DMS 273 treated with DMSO at 0.1 percent for 48 hours (cell line): Measurements from ENCODE around the gene OR2L13.
"Not testable (repeated sequence)": the region's sequence is repeated elsewhere in the genome, so short reads cannot be mapped to it uniquely, and the experiment has no call there.

Experiments used
- DNase-seq: peaks from one replicate; lab custom pipeline; 2025; lab: John Stamatoyannopoulos, UW

The OR2L13 gene, protein sequence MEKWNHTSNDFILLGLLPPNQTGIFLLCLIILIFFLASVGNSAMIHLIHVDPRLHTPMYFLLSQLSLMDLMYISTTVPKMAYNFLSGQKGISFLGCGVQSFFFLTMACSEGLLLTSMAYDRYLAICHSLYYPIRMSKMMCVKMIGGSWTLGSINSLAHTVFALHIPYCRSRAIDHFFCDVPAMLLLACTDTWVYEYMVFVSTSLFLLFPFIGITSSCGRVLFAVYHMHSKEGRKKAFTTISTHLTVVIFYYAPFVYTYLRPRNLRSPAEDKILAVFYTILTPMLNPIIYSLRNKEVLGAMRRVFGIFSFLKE

DNA sequence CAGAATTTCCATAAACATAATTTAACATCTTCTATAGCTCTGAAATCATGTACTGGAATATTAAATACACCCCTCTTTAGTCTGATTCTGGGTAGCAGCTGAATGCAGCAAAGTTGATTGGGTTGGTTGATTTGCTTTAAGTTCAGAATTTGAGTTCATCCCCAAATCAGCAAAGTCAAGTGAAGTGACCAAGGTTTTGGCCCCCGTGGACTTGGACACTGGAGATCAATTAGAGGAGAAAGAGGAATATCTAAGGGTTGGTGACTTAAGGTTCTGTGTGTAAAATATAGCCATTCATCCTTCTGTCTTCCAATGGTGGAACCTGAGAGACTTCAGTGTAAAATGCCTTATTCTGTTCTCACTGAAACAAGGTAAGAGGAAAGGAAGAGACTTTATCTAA, at the start of gene OR2L13:
TSS of gene OR2L13 (plus strand) at position 301 of the 400 bp plus-strand sequence. CDS start 4,192 bp downstream, outside the sequence.
- DNase-seq, result no peak

DNA sequence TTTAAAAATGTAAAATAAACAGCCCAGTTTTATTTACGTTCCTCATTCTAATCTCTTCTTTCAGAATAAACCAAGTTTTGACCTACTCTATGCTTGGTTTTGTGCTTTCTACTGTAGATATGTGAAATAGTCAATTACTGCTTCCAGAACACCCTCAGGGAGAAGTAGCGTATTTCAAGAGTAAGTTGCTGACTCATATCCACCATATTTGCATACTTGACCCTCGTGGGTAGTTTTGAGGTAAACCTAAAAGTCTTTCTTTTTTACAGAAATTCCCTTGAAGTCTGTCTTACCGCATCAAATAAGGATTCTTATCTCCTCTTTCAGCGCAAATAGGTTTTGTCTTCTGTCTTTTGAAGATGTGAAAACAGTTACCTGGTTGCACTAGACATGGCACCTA, 49.8 kb upstream of the OR2L13 start:
- no peak for DNase-seq

DNA sequence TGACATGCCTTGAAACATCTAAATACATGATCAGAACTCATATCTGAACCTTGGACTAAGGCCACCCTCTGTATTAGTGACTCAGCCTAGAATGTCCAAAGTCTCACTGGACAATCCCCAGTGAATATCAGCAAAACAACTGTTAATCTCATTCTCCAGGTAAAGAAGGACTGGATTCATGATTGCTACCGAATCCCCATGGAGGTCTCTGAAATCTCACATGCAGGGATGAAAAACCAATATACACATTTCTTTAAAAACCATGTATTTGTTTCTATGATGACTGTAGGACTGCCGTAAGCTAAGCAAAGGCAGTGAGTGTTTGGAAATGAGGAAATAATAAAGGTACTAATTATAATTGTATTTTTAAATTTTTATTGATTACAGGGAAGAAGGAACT, 48.4 kb upstream of the OR2L13 start, which contains the start of gene OR2L3:
TSS of gene OR2L3 (plus strand) at position 301 of the 400 bp plus-strand sequence. CDS start 13,846 bp downstream, outside the sequence.
- DNase-seq, result no peak

DNA sequence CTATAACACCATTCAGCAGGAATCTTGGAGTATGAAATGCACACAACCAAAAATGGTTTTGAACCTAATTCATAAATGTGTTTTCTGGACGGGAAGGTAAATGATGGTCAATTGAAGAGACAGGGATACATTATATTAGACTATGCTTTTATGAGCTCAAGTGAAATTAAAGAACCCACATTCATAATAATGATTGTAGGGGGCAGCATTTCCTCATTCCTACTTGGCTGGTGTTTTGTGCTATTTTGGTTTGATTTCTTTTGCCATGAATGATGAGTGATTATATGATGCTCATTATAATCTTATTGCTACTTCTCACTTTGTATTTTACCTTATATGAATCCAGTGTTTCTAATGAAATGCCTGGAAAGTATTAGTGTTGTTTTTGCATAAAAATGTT, 48.0 kb upstream of the OR2L13 start:
- no peak for DNase-seq

DNA sequence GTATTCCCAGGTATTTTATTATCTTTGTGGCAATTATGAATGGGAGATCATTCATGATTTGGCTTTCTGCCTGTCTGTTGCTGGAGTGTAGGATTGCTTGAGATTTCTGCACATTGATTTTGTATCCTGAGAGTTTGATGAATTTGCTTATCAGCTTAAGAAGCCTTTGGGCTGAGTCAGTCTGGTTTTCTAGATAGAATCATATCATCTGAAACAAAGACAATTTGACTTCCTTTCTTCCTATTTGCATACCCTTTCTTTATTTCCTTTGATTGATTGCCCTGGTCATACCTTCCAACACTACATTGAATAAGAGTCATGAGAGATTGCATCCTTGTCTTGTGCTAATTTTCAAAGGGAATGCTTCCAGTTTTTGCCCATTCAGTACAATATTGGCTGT, 40.3 kb upstream of the OR2L13 start:
- DNase-seq, result no peak

DNA sequence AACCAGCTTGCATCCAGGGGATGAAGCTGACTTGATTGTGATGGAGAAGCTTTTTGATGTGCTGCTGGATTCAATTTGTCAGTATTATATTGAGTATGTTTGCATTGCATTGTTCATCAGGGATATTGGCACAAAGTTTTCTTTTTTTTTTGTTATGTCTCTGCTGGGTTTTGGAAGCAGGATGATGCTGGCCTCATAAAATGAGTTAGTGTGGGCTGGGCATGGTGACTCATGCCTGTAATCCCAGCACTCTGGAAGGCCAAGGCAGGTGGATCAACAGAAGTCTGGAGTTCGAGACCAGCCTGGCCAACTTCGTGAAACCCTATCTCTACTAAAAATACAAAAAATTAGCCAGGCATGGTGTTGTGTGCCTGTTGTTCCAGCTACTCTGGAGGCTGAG, 39.7 kb upstream of the OR2L13 start:
- no peak for DNase-seq

DNA sequence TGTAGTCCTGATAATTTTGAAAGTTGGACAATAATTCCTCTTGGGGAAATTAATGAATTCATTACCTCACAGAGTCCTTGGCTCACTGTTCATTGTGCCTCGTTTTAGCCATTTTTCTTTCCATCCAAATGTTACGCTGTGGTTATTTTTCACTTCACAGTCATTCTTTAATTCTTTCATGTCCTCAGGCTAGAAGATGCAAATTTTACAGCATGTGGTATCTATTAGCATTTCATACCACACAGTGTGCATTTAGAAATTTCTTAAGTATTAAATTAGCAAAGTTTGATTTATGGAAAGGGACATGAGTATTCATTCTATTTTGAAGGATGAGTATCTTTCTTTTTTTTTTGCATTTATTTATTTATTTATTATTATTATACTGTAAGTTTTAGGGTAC, 29.9 kb upstream of the OR2L13 start:
- DNase-seq, result no peak

DNA sequence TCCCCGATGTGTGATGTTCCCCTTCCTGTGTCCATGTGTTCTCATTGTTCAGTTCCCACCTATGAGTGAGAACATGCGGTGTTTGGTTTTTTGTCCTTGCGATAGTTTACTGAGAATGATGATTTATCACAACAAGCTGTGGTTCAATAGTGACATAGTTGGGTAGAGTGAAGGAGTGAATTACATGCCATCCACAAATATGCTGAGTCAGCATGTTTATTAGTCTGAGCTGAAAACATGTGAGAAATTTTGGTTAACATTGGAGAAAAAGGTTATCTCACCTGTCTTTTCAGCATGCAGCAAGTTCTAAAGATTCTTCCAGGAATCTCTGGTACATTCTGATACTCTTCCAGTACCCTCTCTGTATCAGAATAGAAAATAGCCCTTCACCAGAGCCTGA, 29.4 kb upstream of the OR2L13 start:
- DNase-seq, result no peak

DNA sequence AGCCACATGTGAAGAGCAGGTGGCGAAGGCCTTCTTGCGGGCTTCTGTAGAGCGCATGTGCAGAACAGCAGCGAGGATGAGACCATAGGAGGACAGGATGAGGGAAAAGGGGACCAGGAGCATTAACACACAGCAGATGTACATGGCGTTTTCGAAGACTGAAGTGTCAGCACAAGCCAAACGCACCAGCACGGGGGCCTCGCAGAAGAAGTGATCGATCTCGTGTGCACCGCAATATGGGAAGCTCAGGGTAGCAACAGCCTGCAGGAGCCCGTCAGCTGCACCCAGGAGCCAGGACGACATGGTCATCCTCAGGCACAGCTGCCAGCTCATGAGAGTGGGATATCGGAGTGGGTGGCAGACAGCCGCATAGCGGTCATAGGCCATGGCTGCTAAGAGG, 11.1 kb upstream of the OR2L13 start:
- not testable (repeated sequence) for DNase-seq

DNA sequence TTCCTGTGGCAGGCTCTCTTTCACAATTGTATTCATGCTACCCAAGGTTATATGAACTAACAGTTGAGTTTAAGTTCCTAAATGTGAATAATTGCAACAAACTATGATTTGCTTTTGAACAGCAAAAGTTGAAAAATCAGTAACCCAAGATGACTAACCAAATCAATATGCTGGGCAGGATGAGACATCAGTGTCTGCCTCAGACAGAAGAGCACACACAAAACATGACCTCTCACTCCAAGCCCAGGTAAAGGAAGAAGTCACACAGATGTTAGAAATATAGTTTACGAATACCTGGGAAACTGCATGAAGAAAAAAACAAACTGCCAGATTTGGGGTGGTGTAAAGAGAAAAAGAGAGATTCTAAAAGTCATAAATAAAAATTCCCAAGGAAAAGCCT, 3.5 kb downstream of the OR2L13 start:
- no peak for DNase-seq

DNA sequence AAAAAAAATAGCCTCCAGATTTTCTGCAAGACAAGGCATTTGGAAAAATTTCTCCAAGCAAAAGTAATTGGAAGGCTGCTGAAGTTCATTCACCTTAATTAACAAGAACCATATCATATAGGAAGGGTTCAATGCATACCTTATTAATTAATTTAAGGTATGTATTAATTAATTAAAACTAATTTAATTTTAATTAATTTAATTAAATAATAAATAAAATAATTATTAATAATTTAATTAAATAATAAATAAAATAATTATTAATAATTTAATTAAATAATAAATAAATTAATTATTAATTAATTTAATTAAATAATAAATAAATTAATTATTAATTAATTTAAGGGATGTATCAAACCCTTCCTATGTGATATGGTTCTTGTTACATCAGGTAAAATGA, 7.9 kb downstream of the OR2L13 start:
- no peak for DNase-seq

DNA sequence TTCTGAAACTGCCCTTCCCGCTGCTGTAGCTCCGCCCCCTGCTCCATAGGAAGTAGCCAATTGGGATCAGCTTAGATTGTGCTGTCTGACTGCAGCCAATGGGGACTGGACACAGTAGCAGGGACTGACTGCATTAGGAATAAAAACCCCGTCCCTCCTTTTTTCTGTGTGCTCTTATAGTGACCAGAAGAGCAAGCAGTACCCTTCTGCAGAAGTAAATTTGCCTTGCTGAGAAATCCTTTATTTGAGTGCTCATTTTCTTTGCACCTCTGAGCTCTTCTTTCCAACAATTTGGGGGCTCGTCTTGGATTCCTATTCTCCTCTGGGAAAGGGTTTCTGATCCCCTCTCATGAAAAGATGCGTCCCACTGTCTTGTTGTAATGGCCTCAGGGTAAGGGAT, 16.2 kb downstream of the OR2L13 start:
- no peak for DNase-seq

DNA sequence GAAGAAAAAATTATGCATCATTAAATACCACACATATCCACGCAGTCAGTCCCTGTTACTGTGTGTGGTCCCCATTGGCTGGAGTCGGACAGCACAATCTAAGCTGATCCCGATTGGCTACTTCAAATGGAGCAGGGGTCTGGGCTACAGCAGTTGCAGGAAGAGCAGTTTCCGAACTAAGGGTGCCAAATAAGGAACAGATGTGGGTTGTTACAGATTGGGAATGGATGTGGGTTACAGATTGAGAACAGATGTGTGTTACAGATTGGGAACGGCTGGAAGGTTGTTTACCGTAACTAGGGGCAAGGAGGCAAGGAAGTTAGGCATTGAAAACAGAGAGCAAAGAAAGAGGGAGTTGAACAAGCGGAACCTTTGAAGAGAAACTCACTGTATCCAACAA, 19.9 kb downstream of the OR2L13 start:
- no peak for DNase-seq

DNA sequence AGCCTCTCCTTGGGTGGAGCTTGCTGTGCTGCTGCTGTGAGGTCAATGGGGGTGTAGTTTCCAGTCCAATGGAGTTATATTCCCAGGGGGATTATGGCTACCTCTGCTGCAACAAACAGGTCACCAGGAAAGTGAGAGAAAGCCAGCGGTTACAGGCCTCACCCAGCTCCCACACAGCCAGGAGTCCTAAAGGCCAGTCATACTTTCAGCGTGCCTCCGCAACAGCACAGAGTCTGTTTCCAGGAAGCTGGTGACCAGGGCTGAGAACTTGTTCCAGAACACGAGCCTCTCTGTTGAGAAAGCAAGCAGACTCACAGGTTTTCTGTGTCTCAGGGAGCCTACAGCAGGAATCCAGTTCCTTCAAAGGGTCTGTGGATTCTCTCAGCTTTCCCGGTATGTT, 32.7 kb downstream of the OR2L13 start:
- no peak for DNase-seq

DNA sequence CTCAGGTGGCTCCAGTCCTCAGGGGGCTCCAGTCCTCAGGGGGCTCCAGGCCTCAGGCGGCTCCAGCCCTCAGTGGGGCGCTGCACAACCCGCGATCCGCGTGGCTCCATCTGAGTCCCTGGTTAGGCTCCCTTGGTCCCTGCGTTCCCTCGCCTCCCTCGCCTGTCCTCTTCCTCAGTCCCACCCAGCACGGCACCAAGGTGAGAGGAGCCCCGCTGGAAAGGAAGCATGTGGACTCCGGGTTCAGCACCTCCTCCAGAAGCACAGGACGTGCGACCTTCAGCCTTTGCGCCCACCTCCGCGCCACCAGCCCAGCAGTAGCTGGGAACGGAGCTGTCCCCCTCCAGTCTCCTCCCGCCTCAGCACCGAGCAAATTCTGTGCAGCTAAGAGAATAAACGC, 41.8 kb downstream of the OR2L13 start:
- DNase-seq, result no peak

DNA sequence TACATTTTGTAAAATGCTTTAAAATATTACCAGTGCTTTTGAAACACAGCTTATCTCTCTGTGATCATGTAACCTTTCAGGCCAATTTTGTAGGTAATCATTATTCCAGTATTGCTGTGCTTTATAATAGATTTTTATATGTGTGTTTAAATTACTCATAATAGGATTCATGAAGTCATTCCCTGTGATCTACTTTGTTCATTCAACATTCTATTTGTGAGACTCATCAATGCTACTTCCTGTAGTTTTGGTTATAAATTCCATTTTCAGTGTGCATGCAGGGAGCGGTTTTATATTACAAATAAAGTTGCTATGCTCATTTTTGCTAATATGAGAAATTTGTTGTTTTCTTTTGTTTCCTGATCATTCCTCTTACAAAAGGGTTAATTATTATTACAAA, 45.9 kb downstream of the OR2L13 start:
- DNase-seq, result no peak

DNA sequence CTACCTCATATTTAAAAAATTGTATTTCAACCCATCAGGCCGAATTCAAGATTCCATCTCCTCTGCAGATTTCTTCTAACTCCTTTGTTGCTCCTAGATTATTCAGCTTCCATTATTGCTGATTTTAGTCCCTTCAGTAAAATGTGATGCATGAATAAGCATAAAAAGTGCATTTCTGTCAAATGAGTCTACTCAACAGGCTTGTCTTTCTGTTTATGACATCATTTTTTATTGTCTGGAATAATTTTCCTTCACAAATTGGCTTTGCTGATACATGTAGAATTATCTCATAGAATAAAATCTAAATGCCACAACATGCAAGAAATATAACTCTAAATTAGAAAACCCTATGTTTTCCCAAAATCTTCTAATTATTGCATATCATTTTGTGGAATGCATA, 48.3 kb downstream of the OR2L13 start:
- DNase-seq, result no peak

DNA sequence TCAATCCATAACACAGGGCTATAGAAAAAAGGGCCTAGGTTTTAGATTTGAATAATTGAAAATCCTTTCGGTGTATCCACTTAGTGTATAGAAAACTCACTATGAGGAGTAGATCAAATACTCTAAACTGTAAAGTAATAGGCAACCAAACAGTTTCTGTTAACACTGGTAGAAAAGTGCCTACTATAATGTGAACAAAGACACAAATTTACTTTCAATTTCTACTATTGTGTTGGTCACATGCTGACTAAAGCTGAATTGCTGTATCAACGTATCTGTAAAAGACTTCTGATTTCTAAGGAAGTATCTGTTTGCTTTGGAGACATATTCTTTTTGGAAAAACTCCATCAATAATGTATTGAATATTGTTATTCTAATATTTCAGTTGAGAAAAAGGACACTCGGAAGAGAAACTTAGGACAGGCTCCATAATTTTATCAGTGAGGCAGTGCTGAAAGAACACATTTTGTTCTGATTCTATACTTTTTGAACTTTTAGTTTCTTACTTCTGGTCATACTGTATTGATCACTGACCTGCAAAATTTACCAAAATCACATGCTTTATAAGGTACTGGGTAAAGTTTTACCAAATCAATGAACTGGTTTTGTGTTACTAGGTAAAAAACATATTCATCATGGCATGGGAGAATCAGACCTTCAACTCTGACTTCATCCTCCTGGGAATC, 49.7 kb downstream of the OR2L13 start, which contains the start of gene OR2M5:
TSS of gene OR2M5 (plus strand) at position 636 of the 686 bp plus-strand sequence. CDS start at position 636, 0 bp downstream.
- no peak for DNase-seq
